Ascending aorta (tissue), 2 donors: ENCODE results near the gene NBEAL1. TPM values are rescaled to one million over a fixed set of nuclear protein-coding genes. Genes with fewer than 3 reads are reported as not detected.
A peak's percentile ranks its signal among the peaks of the same experiment; 100 is the strongest.
"Not testable (repeated sequence)": the region's sequence is repeated elsewhere in the genome, so short reads cannot be mapped to it uniquely, and the experiment has no call there.

Experiments used
- DNase-seq, 2 donors: peaks; one replicate each; pipeline ENCODE4 v3.0.0-alpha.2; 2019; ENCODE audit warnings: low spot score in 2 of 2
- H3K27ac ChIP-seq, 2 donors: fragments of 200-600 bp; sonication (generic); one replicate each; pipeline ENCODE4 v1.5.1; 2016 to 2017; ENCODE audit warnings: mild to moderate bottlenecking in 1 of 2
- H3K27me3 ChIP-seq: fragments of 200-600 bp; sonication (generic); one replicate; pipeline ENCODE4 v1.5.1; 2017
- H3K36me3 ChIP-seq, 2 donors: fragments of 200-600 bp; sonication (generic); one replicate each; pipeline ENCODE4 v1.5.1; 2016
- H3K4me1 ChIP-seq, 2 donors: fragments of 200-600 bp; sonication (generic); one replicate each; pipeline ENCODE4 v1.5.1; 2016 to 2017; ENCODE audit warnings: mild to moderate bottlenecking in 1 of 2
- H3K4me3 ChIP-seq, 2 donors: fragments of 200-600 bp; sonication (generic); one replicate each; pipeline ENCODE4 v1.5.1; 2016 to 2017; ENCODE audit warnings: mild to moderate bottlenecking in 1 of 2
- H3K9me3 ChIP-seq, 2 donors: fragments of 200-600 bp; sonication (generic); one replicate each; pipeline ENCODE4 v1.5.1; 2016
- CTCF ChIP-seq, 3 experiments: fragments of 200-600 bp in 2 of 3; fragments of 450-650 bp in 1 of 3; sonication (generic) in 2 of 3; IDR thresholded peaks; one replicate each; pipeline ENCODE4 v1.5.1; 2016 to 2019; ENCODE audit warnings: antibody characterized with exemption in 3 of 3, mild to moderate bottlenecking in 1 of 3, moderate library complexity in 1 of 3
- intact Hi-C: fragments of 100-400 bp; cut with DNase I; formaldehyde crosslinking; loops from one replicate; pipeline ENCODE4 v1.15.1; 2023
- total RNA-seq: library from RNA; depleted of rRNA; stranded (reverse); fragments of >200 nt; gene quantifications from one replicate; pipeline ENCODE4 v1.1.0, GENCODE V29; 2016

The NBEAL1 gene
- total RNA-seq, 1 donor from 2014 or later = 33.0 TPM

DNA sequence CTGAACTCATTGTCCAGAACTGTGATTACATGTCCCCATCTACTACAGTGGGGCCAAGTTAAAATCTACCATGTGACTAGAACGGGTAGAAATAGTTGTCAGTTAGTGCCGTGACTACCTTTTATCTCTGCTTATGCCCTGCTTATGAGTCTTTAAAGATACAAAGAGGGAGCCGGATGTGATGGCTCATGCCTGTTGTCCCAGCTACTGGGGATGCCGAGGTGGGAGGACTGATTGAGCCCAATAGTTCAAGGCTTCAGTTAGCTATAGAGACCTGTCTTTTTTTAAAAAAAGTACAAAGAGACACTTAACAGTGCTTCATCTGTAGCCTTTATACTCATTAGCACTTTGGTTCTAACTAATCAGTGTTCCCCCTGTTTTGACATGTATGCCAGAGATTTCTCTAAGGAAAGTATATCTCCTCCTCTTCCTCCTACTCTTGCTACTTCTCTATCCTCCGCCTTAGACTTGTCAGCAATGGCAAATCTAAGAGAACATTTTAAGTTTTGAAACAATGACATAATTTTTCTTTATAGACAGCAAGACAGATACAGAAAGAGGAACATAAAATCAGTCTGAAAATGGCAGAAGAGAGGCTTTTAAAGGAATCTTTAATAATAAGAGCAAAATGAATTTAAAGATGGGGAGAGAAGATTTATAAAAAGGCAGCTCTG lies 45.0 kb downstream of the NBEAL1 start:
- peaks cover 51 to 60% of the 10 kb centered on the region in 2 donors for H3K36me3 ChIP-seq
- no peaks in the 10 kb centered on the region for H3K4me1 ChIP-seq
- intact Hi-C loops = no loop called here
- H3K27me3 ChIP-seq = no peaks in the 10 kb centered on the region
- H3K4me3 ChIP-seq = no peak overlapping the region
- no peak for TF ChIP-seq CTCF (IDR thresholded peaks at IDR 0.05)
- H3K27ac ChIP-seq = no peak overlapping the region
- no peak for DNase-seq
- H3K9me3 ChIP-seq = no peaks in the 10 kb centered on the region

GRCh38 chr2:203061346-203061745 lies 46.7 kb downstream of the NBEAL1 start:
- Histone ChIP-seq H3K27ac (no peak overlapping the region), H3K27me3 (no peaks in the 10 kb centered on the region), H3K4me1 (no peaks in the 10 kb centered on the region), H3K4me3 (no peak overlapping the region), H3K36me3 (peaks cover 56 to 64% of the 10 kb centered on the region in 2 donors), H3K9me3 (no peaks in the 10 kb centered on the region)
- no peak for DNase-seq
- intact Hi-C loops = no loop called here
- no peak for TF ChIP-seq CTCF (IDR thresholded peaks at IDR 0.05)

GRCh38 chr2:203062126-203062525 lies 47.5 kb downstream of the NBEAL1 start:
- H3K9me3 ChIP-seq = no peaks in the 10 kb centered on the region
- no peaks in the 10 kb centered on the region for H3K4me1 ChIP-seq
- H3K27ac ChIP-seq = peak overlapping the region in 1 of 2 donors; percentile 18
- H3K36me3 ChIP-seq = peaks cover 56 to 69% of the 10 kb centered on the region in 2 donors
- intact Hi-C loops = no loop called here
- no peaks in the 10 kb centered on the region for H3K27me3 ChIP-seq
- no peak for TF ChIP-seq CTCF (IDR thresholded peaks at IDR 0.05)
- no peak for DNase-seq
- no peak overlapping the region for H3K4me3 ChIP-seq

GRCh38 chr2:203066519-203067091 lies 51.9 kb downstream of the NBEAL1 start:
- H3K27ac ChIP-seq, H3K9me3 ChIP-seq, H3K4me1 ChIP-seq, H3K4me3 ChIP-seq, intact Hi-C loops, H3K27me3 ChIP-seq, DNase-seq: not testable (repeated sequence)
- H3K36me3 ChIP-seq = peaks cover 40 to 70% of the 10 kb centered on the region in 2 donors

- no peak overlapping the region for H3K4me3 ChIP-seq
- peaks cover 23 to 67% of the 10 kb centered on the region in 2 donors for H3K36me3 ChIP-seq
- H3K27me3 ChIP-seq = no peaks in the 10 kb centered on the region
- no peaks in the 10 kb centered on the region for H3K4me1 ChIP-seq
- H3K27ac ChIP-seq = no peak overlapping the region
- no peak for TF ChIP-seq CTCF (IDR thresholded peaks at IDR 0.05)
- intact Hi-C loops = no loop called here
- no peak for DNase-seq
- H3K9me3 ChIP-seq = no peaks in the 10 kb centered on the region
Observed at GRCh38 chr2:203070701-203071100, 56.0 kb downstream of the NBEAL1 start.

- H3K9me3 ChIP-seq = no peaks in the 10 kb centered on the region
- H3K4me1 ChIP-seq = no peaks in the 10 kb centered on the region
- no peak overlapping the region for H3K27ac ChIP-seq
- TF ChIP-seq CTCF (IDR thresholded peaks at IDR 0.05) = no peak
- DNase-seq = no peak
- intact Hi-C loops = no loop called here
- H3K4me3 ChIP-seq = no peak overlapping the region
- H3K36me3 ChIP-seq = peaks cover 23 to 67% of the 10 kb centered on the region in 2 donors
- H3K27me3 ChIP-seq = no peaks in the 10 kb centered on the region
Observed at GRCh38 chr2:203071148-203071547, 56.5 kb downstream of the NBEAL1 start.
